LNCAP (cell line): ENCODE results near the gene USHBP1.

ENCODE experiments used
- TF ChIP-seq, protein P1 (sequence below): fragments of 450-650 bp; IDR thresholded peaks from 2 replicates; pipeline ENCODE4 v1.5.1; 2017; ENCODE audit warnings: mild to moderate bottlenecking

USHBP1 gene

DNA sequence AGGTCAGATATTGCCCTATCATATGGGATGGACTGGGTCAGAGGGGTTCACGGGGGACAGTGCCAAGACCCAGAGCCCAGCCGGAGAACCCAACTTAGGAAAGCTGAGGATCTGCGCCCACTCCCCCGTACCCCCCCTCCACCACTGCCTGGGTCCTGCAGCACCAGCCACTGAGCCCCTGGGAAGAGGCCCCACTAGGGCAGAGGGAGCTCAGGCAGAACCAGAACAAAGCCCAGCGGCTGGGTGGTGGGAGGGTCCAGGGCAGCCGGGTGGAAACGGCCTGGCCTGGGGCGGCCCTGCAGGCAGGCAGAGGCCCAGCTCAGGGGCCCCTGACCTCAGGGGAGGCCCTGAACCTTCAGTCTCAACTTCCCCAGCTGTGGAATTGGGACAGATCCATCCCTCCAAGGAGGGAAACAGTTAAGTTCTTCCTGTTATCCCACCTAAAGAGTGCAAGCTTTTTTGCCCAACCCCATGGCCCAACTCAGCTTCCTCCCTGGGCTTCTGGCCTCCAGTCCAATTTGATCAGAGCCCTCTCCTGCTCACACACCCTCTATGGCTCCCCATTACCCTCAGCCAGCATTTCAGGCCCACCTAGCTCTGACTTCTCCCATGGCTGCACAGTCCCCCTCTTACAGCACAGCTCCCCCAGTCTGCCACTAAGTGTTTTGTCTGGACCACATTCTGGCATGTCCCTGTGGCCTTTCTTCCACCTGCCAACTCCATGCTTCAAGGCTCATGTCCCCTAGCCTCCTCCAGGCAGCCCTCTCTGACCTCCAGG is 21.9 kb downstream of the USHBP1 start:
- TF ChIP-seq, protein P1, sequence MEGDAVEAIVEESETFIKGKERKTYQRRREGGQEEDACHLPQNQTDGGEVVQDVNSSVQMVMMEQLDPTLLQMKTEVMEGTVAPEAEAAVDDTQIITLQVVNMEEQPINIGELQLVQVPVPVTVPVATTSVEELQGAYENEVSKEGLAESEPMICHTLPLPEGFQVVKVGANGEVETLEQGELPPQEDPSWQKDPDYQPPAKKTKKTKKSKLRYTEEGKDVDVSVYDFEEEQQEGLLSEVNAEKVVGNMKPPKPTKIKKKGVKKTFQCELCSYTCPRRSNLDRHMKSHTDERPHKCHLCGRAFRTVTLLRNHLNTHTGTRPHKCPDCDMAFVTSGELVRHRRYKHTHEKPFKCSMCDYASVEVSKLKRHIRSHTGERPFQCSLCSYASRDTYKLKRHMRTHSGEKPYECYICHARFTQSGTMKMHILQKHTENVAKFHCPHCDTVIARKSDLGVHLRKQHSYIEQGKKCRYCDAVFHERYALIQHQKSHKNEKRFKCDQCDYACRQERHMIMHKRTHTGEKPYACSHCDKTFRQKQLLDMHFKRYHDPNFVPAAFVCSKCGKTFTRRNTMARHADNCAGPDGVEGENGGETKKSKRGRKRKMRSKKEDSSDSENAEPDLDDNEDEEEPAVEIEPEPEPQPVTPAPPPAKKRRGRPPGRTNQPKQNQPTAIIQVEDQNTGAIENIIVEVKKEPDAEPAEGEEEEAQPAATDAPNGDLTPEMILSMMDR, result no peak

DNA sequence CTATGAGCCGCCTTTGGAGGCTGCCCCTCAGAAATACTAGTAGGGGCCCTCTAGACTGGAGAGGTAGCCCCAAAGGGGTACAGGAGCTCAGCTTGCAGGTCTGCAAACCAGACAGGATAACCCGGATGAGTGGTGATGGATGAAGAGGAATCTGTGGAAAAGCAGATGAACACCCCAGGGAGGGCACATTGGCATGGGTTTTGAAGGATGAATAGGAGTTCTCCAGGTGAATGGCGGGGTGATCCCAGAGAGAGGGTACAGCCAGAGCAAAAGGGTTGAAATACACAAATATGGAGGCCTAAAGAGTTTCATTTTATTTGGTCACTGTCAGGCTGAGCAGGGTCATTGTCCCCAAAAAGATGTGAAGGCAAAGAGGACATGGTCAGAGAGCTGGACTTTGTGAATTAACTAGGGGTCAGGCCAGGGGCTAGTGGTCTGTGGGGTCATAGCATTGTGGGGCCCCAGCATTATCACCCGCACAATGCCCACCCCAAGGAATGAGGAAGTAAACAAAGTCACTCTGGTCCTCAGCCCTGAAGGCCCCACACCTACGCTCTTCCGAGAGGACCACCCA is 23.6 kb downstream of the USHBP1 start:
- TF ChIP-seq, protein P1, result no peak

DNA sequence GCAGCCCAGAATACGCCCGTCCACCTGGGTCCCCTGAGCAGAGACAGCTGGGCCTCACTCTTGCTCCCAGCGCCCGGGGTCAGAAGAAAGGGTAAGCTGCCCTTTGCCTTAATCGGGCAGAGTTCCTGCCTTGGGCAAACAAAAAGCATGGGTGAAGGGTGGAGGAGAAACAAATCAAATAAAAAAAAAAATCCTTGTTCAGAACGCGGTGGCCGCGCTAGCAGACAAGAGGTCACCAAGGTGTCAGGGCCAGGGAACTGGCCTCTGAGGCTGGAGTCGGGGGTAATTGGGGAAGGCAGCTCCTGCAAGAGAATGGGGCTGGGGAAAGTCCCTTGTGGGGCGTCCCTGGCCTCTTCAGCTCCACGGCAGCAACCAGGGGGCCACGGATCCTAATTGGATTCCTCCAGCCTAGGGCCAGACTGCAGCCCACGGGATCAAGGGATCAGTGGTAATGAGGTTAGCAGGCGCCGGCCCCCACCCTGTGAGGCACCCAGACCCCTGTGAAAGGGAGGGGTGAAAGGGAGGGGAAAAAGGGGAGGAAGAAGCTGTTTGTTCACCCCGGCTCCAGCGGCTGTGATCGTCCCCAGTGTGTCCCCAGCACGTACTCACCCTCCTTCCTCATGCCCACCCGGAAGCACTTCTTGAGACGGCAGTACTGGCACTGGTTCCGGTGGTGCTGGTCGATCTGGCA is 24.3 kb downstream of the USHBP1 start:
- TF ChIP-seq, protein P1, result no peak

DNA sequence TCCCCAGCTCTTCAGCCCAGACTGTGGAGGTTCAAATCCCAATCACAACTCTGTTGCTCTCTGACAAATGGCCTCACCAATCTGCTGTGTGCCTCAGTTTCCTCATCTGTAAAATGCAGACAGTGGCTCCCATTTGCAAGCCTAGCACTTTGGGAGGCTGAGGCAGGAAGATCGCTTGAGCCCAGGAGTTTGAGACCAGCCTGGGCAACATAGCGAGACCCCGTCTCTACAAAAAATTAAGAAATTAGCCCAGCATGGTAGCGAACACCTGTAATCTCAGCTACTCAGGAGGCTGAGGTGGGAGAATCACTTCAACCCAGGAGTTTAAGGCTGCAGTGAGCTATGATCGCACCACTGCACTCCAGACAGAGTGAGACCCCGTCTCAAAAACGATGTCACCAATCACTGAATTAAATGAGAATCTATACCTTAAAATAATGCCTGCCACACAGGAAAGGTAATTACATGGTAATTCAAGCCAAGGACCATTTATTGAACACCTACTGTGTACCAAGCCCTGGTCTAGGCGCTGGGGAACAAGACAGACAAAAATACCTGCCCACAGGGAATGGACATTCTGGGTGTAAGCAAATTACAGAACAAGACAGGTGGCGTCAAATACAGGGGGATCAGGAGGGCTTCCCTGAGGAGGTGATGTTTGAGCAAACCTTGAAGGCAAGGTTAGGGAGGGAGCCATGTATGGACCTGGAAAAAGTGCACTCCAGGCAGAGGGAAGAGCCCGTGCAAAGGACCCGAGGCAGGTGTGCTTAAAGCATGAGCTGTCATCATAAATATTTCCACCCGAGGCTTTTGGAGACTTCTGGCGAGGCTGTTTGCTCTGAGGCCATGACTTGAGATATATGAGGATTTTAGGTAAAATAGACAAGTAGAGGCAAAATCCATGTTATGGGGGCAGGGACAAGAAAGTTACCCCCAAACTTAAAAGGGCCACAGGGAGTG is 26.5 kb downstream of the USHBP1 start:
- TF ChIP-seq, protein P1, result no peak

DNA sequence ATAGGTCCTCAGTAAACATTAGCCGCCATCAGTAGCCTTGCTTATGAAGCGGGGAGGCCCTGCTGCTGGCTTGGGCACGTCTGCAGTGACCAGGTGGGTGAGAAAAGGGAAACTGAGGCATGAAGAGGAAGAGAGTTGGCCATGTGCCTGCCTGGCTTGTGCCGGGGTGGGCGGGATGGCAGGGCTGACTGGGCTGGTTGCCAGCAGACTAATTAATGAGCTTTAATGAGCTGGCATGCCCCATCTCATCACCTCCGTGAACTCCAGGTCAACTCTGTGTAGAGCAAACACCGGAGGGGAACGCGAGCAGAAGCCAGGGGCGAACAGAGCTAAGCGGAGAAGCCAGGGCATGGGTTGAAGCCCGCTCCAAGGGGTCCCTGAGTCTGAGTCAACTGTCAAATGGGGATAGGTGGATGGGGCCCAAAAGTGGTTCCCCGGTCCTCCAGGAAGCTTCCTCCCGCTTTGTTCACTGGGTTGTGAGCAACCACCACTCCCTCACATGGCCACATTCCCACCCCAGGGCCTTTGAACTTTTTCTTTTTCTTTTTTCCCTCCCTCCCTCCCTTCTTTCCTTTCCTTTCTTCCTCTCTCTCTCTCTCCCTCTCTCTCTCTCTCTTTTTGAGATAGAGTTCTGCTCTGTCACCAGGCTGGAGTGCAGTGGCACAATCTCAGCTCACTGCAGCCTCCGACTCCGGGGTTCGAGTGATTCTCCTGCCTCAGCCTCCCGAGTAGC is 27.6 kb downstream of the USHBP1 start:
- TF ChIP-seq, protein P1, result no peak

DNA sequence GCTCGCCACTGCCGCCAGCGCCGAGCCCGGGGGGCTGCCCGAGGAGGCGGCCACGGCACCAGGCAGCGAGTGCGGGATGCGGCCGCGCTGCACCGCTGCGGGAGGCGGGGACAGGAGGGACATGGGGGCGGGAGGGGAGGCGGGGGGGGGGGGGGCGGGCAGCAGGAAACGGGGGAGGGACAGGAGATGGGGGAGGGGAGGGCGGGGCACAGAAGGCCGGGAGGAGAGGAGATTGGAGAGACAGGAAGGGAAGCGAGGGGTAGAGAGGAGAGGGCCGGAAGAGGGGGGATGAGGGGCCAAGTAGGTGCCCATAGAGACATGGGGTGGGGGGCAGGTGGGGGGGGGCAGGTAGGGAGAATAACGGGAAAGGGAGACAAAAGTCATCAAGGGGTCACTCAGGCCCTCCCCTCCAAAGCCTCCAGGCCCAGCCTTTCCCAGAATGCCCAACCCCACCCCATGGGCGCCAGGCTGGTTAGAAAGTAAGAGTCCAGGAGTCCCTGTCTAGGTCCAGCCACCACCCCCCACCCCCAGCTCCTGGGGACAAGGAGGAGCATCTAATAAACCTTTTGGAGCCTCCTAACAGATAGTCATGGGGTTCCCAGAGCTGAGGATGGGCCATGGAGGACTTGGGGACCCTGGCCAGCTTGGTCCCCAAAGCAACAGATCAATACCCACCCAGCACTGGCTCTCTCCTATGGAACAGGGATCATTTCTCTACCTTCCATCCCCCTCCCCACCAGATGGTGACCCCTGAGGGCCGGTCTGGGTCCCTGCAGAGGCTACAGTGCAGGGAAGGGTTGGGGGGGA is 28.4 kb downstream of the USHBP1 start:
- TF ChIP-seq, protein P1, result no peak
